Osteoblast (primary cell): ENCODE measurements around the gene NANOS3. TPM values are rescaled to one million over a fixed set of nuclear protein-coding genes. Genes with fewer than 3 reads are reported as not detected.

Experiments
- DNase-seq: peaks from one replicate; pipeline ENCODE4 v3.0.0; 2011; ENCODE audit warnings: low spot score, mixed read lengths; ENCODE audit not compliant: insufficient read length; ENCODE audit errors: missing footprints
- H2AFZ ChIP-seq: 2 replicates; pipeline ENCODE4 v1.6.0; 2011; ENCODE audit warnings: mild to moderate bottlenecking, low read length
- H3K27ac ChIP-seq: 2 replicates; pipeline ENCODE4 v1.5.1; 2011; ENCODE audit warnings: mild to moderate bottlenecking, low read depth, low read length, moderate library complexity
- H3K27me3 ChIP-seq: 2 replicates; pipeline ENCODE4 v1.6.0; 2012; ENCODE audit warnings: mild to moderate bottlenecking, control low read depth, inconsistent platforms, low read length, moderate library complexity; ENCODE audit not compliant: insufficient read depth
- H3K36me3 ChIP-seq: 2 replicates; pipeline ENCODE4 v1.5.1; 2011; ENCODE audit warnings: mild to moderate bottlenecking, low read length, control low read depth, moderate library complexity; ENCODE audit not compliant: insufficient read depth
- H3K4me1 ChIP-seq: 2 replicates; pipeline ENCODE4 v1.5.1; 2011; ENCODE audit warnings: mild to moderate bottlenecking, low read length, control low read depth, moderate library complexity; ENCODE audit not compliant: insufficient read depth
- H3K4me2 ChIP-seq: 2 replicates; pipeline ENCODE4 v1.6.0; 2011; ENCODE audit warnings: mild to moderate bottlenecking, low read length; ENCODE audit not compliant: insufficient read depth
- H3K4me3 ChIP-seq: fragments of 200-600 bp; sonication (generic); 3 replicates; pipeline ENCODE4 v1.5.1; 2012; ENCODE audit warnings: mild to moderate bottlenecking, low read length, inconsistent platforms; ENCODE audit not compliant: insufficient read depth
- H3K79me2 ChIP-seq: 2 replicates; pipeline ENCODE4 v1.6.0; 2012; ENCODE audit warnings: mild to moderate bottlenecking, low read length, control low read depth, inconsistent platforms; ENCODE audit not compliant: insufficient read depth
- H3K9me3 ChIP-seq: 2 replicates; pipeline ENCODE4 v1.5.1; 2011; ENCODE audit warnings: low read depth, low read length, control low read depth
- H4K20me1 ChIP-seq: 2 replicates; pipeline ENCODE4 v1.6.0; 2012; ENCODE audit warnings: mild to moderate bottlenecking, low read length, control low read depth; ENCODE audit not compliant: insufficient read depth
- total RNA-seq: library from RNA; depleted of rRNA; stranded (reverse); fragments of >200 nt; gene quantifications from 2 replicates; pipeline ENCODE4 v1.2.3, GENCODE V29; 2012
- TF ChIP-seq, protein P1 (sequence below): IDR thresholded peaks from 2 replicates; pipeline ENCODE4 v1.5.1; 2011; ENCODE audit warnings: mild to moderate bottlenecking, low read depth, low read length, moderate library complexity; ENCODE audit errors: extremely low read depth

Gene NANOS3
- total RNA-seq, 1 donor = not detected

DNA sequence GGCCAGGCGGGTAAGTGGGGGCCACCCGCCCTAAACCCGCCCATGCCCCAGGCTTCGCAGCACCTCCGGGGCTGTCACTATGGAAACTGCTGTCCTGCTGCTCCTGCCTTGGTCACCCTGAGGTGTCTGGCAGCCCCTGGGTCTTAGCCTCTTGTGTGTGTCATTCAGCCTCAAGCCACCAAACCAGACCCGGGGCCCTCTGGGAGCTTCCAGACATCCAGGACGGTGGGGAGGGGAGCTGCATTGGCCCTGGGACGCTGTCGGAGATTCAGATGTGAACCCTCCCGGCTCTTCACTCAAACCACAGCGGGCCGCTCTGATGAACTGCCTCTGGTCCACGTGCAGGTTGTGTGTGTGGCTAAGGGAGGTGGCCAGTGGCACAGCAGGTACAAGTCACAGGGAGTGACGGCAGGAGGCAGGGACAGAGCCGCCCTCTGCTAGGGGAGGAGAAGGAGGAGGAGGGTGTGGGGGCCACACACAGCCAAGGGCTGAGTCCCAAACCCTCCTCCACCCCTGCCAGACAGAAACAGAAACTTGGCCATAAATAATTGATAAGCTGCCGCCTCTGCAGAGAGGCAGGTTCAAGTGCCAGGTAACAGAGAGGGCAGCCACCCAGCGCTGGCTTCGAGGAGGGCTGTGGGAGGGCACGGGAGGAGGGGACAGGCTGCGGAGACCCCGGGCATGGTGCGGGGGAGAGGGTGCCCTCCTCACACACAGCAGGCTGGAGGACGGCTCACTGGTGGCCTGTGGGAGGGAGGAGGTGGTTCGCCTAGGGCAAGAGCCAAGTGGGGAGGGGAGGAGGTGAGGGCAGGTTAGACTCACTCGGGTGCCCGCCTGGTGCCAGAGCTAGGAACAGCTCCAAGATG, 8.0 kb downstream of the NANOS3 start:
- H2AFZ ChIP-seq = no peak overlapping the region
- H3K4me3 ChIP-seq = no peak overlapping the region
- no peak overlapping the region for H3K27ac ChIP-seq

GRCh38 chr19:13885826-13886365, 9.0 kb downstream of the NANOS3 start:
- TF ChIP-seq, protein P1, sequence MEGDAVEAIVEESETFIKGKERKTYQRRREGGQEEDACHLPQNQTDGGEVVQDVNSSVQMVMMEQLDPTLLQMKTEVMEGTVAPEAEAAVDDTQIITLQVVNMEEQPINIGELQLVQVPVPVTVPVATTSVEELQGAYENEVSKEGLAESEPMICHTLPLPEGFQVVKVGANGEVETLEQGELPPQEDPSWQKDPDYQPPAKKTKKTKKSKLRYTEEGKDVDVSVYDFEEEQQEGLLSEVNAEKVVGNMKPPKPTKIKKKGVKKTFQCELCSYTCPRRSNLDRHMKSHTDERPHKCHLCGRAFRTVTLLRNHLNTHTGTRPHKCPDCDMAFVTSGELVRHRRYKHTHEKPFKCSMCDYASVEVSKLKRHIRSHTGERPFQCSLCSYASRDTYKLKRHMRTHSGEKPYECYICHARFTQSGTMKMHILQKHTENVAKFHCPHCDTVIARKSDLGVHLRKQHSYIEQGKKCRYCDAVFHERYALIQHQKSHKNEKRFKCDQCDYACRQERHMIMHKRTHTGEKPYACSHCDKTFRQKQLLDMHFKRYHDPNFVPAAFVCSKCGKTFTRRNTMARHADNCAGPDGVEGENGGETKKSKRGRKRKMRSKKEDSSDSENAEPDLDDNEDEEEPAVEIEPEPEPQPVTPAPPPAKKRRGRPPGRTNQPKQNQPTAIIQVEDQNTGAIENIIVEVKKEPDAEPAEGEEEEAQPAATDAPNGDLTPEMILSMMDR = no peak
- H2AFZ ChIP-seq = no peak overlapping the region
- H3K79me2 ChIP-seq = no peaks in the 10 kb centered on the region
- H3K4me2 ChIP-seq = no peak overlapping the region
- peaks cover 20% of the 10 kb centered on the region for H3K4me1 ChIP-seq
- H3K27me3 ChIP-seq = no peaks in the 10 kb centered on the region
- no peaks in the 10 kb centered on the region for H3K9me3 ChIP-seq
- no peak overlapping the region for H3K4me3 ChIP-seq
- H3K36me3 ChIP-seq = no peaks in the 10 kb centered on the region
- no peaks in the 10 kb centered on the region for H4K20me1 ChIP-seq
- H3K27ac ChIP-seq = no peak overlapping the region
- DNase-seq = peak; percentile 64

More for the DNA sequence above, 8.0 kb downstream of the NANOS3 start:
- Histone ChIP-seq H3K9me3 (no peaks in the 10 kb centered on the region), H3K36me3 (no peaks in the 10 kb centered on the region), H3K79me2 (no peaks in the 10 kb centered on the region), H3K27me3 (no peaks in the 10 kb centered on the region), H3K4me2 (no peak overlapping the region), H4K20me1 (no peaks in the 10 kb centered on the region), H3K4me1 (peaks cover 27% of the 10 kb centered on the region)
- peak; percentile 73 for DNase-seq
- TF ChIP-seq, protein P1 = no peak

DNA sequence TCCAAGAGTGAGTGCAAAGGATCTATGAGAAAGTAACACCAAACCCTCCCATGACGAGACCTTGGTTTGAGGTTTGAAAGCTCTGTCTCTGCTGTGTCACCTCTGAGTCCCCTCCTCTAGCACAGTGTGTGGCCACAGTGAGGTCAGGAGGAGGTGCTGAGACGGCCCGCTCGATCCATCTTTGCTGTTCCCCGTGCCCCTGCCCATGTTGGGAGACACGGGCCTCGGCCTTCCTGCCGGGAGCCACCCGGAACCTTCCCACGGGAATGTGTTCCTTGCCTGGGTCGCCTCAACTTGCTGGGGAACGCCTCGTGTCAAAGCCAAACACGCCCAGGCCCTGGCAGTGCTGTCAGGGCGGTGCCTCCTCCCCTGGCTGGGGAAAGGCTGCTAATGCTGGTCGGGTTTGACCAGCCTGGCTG, 10.1 kb downstream of the NANOS3 start:
- Histone ChIP-seq H2AFZ (peak overlapping the region; percentile 46), H4K20me1 (no peaks in the 10 kb centered on the region), H3K4me2 (peak overlapping the region; percentile 39), H3K4me3 (no peak overlapping the region), H3K79me2 (no peaks in the 10 kb centered on the region), H3K9me3 (no peaks in the 10 kb centered on the region), H3K27ac (no peak overlapping the region), H3K36me3 (no peaks in the 10 kb centered on the region), H3K27me3 (no peaks in the 10 kb centered on the region), H3K4me1 (peaks cover 9% of the 10 kb centered on the region)
- DNase-seq = peak; percentile 68
- TF ChIP-seq, protein P1 = no peak

GRCh38 chr19:13887517-13887916, 10.6 kb downstream of the NANOS3 start:
- Histone ChIP-seq H3K9me3 (no peaks in the 10 kb centered on the region), H3K4me1 (peaks cover 7% of the 10 kb centered on the region), H3K36me3 (no peaks in the 10 kb centered on the region), H3K79me2 (no peaks in the 10 kb centered on the region), H3K4me3 (no peak overlapping the region), H4K20me1 (no peaks in the 10 kb centered on the region), H2AFZ (peak overlapping the region; percentile 46), H3K27ac (no peak overlapping the region), H3K4me2 (peak overlapping the region; percentile 39), H3K27me3 (no peaks in the 10 kb centered on the region)
- peak; percentile 93 for DNase-seq
- TF ChIP-seq, protein P1 = no peak
